Naive thymus-derived CD4-positive, alpha-beta T cell (primary cell): ENCODE measurements around the gene HMMR. TPM values are rescaled to one million over a fixed set of nuclear protein-coding genes. Genes with fewer than 3 reads are reported as not detected.
"Not testable (repeated sequence)": the region's sequence is repeated elsewhere in the genome, so short reads cannot be mapped to it uniquely, and the experiment has no call there.

Experiments used
- ATAC-seq: fragments of 150-1000 bp; cut with Tn5 transposase; 2 replicates; pipeline ENCODE4 v1.10.0; 2021; ENCODE audit warnings: mild to moderate bottlenecking, moderate library complexity
- CTCF ChIA-PET: fragments of 350-600 bp; sonication (Branson Sonifier 250); formaldehyde crosslinking; loops from one replicate; lab custom pipeline; 2021; ENCODE audit warnings: antibody characterized with exemption; lab: Charles Lee
- POLR2A ChIA-PET: fragments of 350-600 bp; sonication (Branson Sonifier 250); formaldehyde crosslinking; loops from one replicate; lab custom pipeline; 2021; ENCODE audit warnings: antibody characterized with exemption, inconsistent platforms; lab: Charles Lee
- DNase-seq, 9 donors: peaks; one replicate each; pipeline versions ENCODE4 v3.0.0 to v3.0.0-alpha.2; 2020 to 2022; ENCODE audit warnings: mixed read lengths in 1 of 9
- H3K27ac ChIP-seq: one replicate; pipeline ENCODE4 v1.7.0; 2013; ENCODE audit warnings: mild to moderate bottlenecking, low read depth, low read length, moderate library complexity
- H3K27me3 ChIP-seq, 2 donors: one replicate each; pipeline ENCODE4 v1.7.0; 2013; ENCODE audit warnings: low read length in 2 of 2, mild to moderate bottlenecking in 2 of 2, moderate library complexity in 2 of 2; ENCODE audit not compliant: control insufficient read depth in 2 of 2, insufficient read depth in 2 of 2
- H3K36me3 ChIP-seq, 3 experiments: 1 replicate in 2 of 3; 2 replicates in 1 of 3; pipeline ENCODE4 v1.7.0; 2013; ENCODE audit warnings: low read length in 3 of 3, mild to moderate bottlenecking in 3 of 3, moderate library complexity in 1 of 3; ENCODE audit not compliant: insufficient read depth in 3 of 3, control insufficient read depth in 2 of 3
- H3K4me1 ChIP-seq, 2 donors: one replicate each; pipeline ENCODE4 v1.7.0; 2013; ENCODE audit warnings: low read length in 2 of 2, mild to moderate bottlenecking in 2 of 2, moderate library complexity in 1 of 2; ENCODE audit not compliant: control insufficient read depth in 2 of 2, insufficient read depth in 2 of 2
- H3K4me3 ChIP-seq: 2 replicates; pipeline ENCODE4 v1.7.0; 2013; ENCODE audit warnings: mild to moderate bottlenecking, low read length
- H3K9me3 ChIP-seq, 3 experiments: 1 replicate in 2 of 3; 2 replicates in 1 of 3; pipeline ENCODE4 v1.7.0; 2013; ENCODE audit warnings: low read length in 3 of 3; ENCODE audit not compliant: control insufficient read depth in 2 of 3
- H3K27ac Mint-ChIP-seq, 9 donors: one replicate each; pipeline ENCODE4 v1.8.0; 2020 to 2022; ENCODE audit warnings: mixed read lengths in 9 of 9, mild to moderate bottlenecking in 8 of 9, moderate library complexity in 5 of 9, inconsistent platforms in 2 of 9
- H3K27me3 Mint-ChIP-seq, 5 donors: one replicate each; pipeline ENCODE4 v1.8.0; 2021 to 2022; ENCODE audit warnings: mixed read lengths in 5 of 5, mild to moderate bottlenecking in 1 of 5
- H3K36me3 Mint-ChIP-seq, 5 donors: one replicate each; pipeline ENCODE4 v1.8.0; 2020 to 2022; ENCODE audit warnings: mixed read lengths in 5 of 5, mild to moderate bottlenecking in 3 of 5, inconsistent platforms in 1 of 5
- H3K4me1 Mint-ChIP-seq, 7 donors: one replicate each; pipeline ENCODE4 v1.8.0; 2020 to 2022; ENCODE audit warnings: mixed read lengths in 7 of 7, mild to moderate bottlenecking in 3 of 7, inconsistent platforms in 1 of 7
- H3K4me3 Mint-ChIP-seq, 10 donors: one replicate each; pipeline ENCODE4 v1.8.0; 2020 to 2022; ENCODE audit warnings: mild to moderate bottlenecking in 10 of 10, mixed read lengths in 10 of 10, moderate library complexity in 6 of 10, inconsistent platforms in 2 of 10
- H3K9me3 Mint-ChIP-seq, 11 donors: one replicate each; pipeline ENCODE4 v1.8.0; 2020 to 2022; ENCODE audit warnings: mixed read lengths in 11 of 11, mild to moderate bottlenecking in 4 of 11, inconsistent platforms in 1 of 11, moderate library complexity in 1 of 11
- intact Hi-C, 2 donors: fragments of 100-400 bp; cut with micrococcal nuclease; formaldehyde crosslinking; loops; one replicate each; pipeline ENCODE4 v1.15.1; 2023
- polyA plus RNA-seq, 2 donors: library from polyadenylated mRNA; unstranded; fragments of 300-500 nt; fragmentation: Illumina TruSeq; gene quantifications; one replicate each; pipeline ENCODE4 v1.2.3, GENCODE V29; 2021
- total RNA-seq, 6 experiments: library from RNA in 5 of 6; stranded (reverse) in 5 of 6; gene quantifications; 1 replicate in 5 of 6; 2 replicates in 1 of 6; pipeline ENCODE4 v1.2.3 and lab custom pipeline; 2021 to 2026

HMMR gene
- total and polyA plus RNA-seq, 7 experiments from 2014 or later = 0.37 to 34.0 (median 0.55) TPM; not detected in 3

GRCh38 chr5:163534492-163535094 lies 74.2 kb downstream of the HMMR start:
- ATAC-seq (no peak), DNase-seq (no peak)
- Histone ChIP-seq H3K4me3 (no peak overlapping the region), H3K4me1 (no peaks in the 10 kb centered on the region), H3K9me3 (no peaks in the 10 kb centered on the region), H3K36me3 (no peaks in the 10 kb centered on the region), H3K27me3 (no peaks in the 10 kb centered on the region), H3K27ac (no peak overlapping the region)
- peaks cover 0 to 5% (median 0%) of the 10 kb centered on the region in 7 donors for H3K4me1 Mint-ChIP-seq
- intact Hi-C loops = no loop called here
- peaks cover 0 to 1% (median 0%) of the 10 kb centered on the region in 11 donors for H3K9me3 Mint-ChIP-seq
- peaks cover 0 to 30% (median 13%) of the 10 kb centered on the region in 5 donors for H3K27me3 Mint-ChIP-seq
- no peak overlapping the region for H3K4me3 Mint-ChIP-seq
- POLR2A ChIA-PET = no interaction called here
- no peak overlapping the region for H3K27ac Mint-ChIP-seq
- CTCF ChIA-PET = no interaction called here
- peaks cover 0 to 7% (median 0%) of the 10 kb centered on the region in 5 donors for H3K36me3 Mint-ChIP-seq

- H3K27me3 ChIP-seq = no peaks in the 10 kb centered on the region
- no peak overlapping the region for H3K27ac ChIP-seq
- no peak overlapping the region for H3K27ac Mint-ChIP-seq
- POLR2A ChIA-PET = no interaction called here
- ATAC-seq = no peak
- DNase-seq = no peak
- no peak overlapping the region for H3K4me3 ChIP-seq
- CTCF ChIA-PET = no interaction called here
- peaks cover 0 to 7% (median 0%) of the 10 kb centered on the region in 5 donors for H3K36me3 Mint-ChIP-seq
- no peaks in the 10 kb centered on the region for H3K36me3 ChIP-seq
- peaks cover 0 to 30% (median 13%) of the 10 kb centered on the region in 5 donors for H3K27me3 Mint-ChIP-seq
- H3K9me3 Mint-ChIP-seq = peaks cover 0 to 1% (median 0%) of the 10 kb centered on the region in 11 donors
- intact Hi-C loops = no loop called here
- no peaks in the 10 kb centered on the region for H3K4me1 ChIP-seq
- peaks cover 0 to 5% (median 0%) of the 10 kb centered on the region in 7 donors for H3K4me1 Mint-ChIP-seq
- no peak overlapping the region for H3K4me3 Mint-ChIP-seq
- no peaks in the 10 kb centered on the region for H3K9me3 ChIP-seq
Observed at GRCh38 chr5:163535290-163535689, 74.9 kb downstream of the HMMR start.

GRCh38 chr5:163536442-163536841 lies 76.0 kb downstream of the HMMR start:
- H3K27ac Mint-ChIP-seq, DNase-seq, H3K4me3 Mint-ChIP-seq, H3K9me3 ChIP-seq, H3K4me1 Mint-ChIP-seq, ATAC-seq, H3K9me3 Mint-ChIP-seq, POLR2A ChIA-PET, H3K27ac ChIP-seq, intact Hi-C loops, H3K27me3 ChIP-seq, H3K4me1 ChIP-seq, H3K36me3 Mint-ChIP-seq, H3K36me3 ChIP-seq, H3K4me3 ChIP-seq: not testable (repeated sequence)
- CTCF ChIA-PET = interaction anchor here (0.6 kb wide), 1 partner anchor 24 kb away, joined by 3 read pairs; no protein-coding TSS in a partner anchor
- peaks cover 8 to 28% (median 15%) of the 10 kb centered on the region in 5 donors for H3K27me3 Mint-ChIP-seq

GRCh38 chr5:163540696-163541095 lies 80.3 kb downstream of the HMMR start:
- Histone ChIP-seq H3K4me1 (no peaks in the 10 kb centered on the region), H3K27ac (no peak overlapping the region), H3K4me3 (no peak overlapping the region), H3K36me3 (no peaks in the 10 kb centered on the region), H3K9me3 (no peaks in the 10 kb centered on the region), H3K27me3 (no peaks in the 10 kb centered on the region)
- no peak overlapping the region for H3K4me3 Mint-ChIP-seq
- POLR2A ChIA-PET = no interaction called here
- CTCF ChIA-PET = no interaction called here
- no peak overlapping the region for H3K27ac Mint-ChIP-seq
- H3K36me3 Mint-ChIP-seq = peaks cover 0 to 7% (median 0%) of the 10 kb centered on the region in 5 donors
- no peak for DNase-seq
- no peak for ATAC-seq
- H3K9me3 Mint-ChIP-seq = peaks cover 0 to 2% (median 0%) of the 10 kb centered on the region in 11 donors
- H3K4me1 Mint-ChIP-seq = no peaks in the 10 kb centered on the region
- H3K27me3 Mint-ChIP-seq = peaks cover 8 to 25% (median 15%) of the 10 kb centered on the region in 5 donors
- intact Hi-C loops = no loop called here

Other genes starting within 250 kb of the HMMR start
- 100 to 1,000 TPM in 3 of 5 experiments, 10 to 100 TPM in 2; 86.0 to 150 (median 116) TPM for gene CCNG1, start 23.0 kb upstream of the HMMR start, total RNA-seq
- gene CCNG1, start 23.0 kb upstream of the HMMR start, polyA plus RNA-seq = 100 to 1,000 TPM; 143 to 154 TPM
- gene NUDCD2, start 530 bp upstream of the HMMR start, total RNA-seq = 10 to 100 TPM; 17.9 to 34.0 (median 27.1) TPM
- 10 to 100 TPM; 58.8 to 62.8 TPM for gene NUDCD2, start 530 bp upstream of the HMMR start, polyA plus RNA-seq
- gene MAT2B, start 45.0 kb downstream of the HMMR start, total RNA-seq = 100 to 1,000 TPM in 3 of 5 experiments, 10 to 100 TPM in 2; 47.7 to 127 (median 112) TPM
- 100 to 1,000 TPM; 231 to 322 TPM for gene MAT2B, start 45.0 kb downstream of the HMMR start, polyA plus RNA-seq